ENCODE results near the gene BNC2.

The BNC2 gene

GRCh38 chr9:16591092-16591491 is 279.4 kb downstream of the BNC2 start:
- H3K79me2 ChIP-seq (ENCODE audit: insufficient read depth, low read length) = no peaks in the 10 kb centered on the region
- no peak overlapping the region for H3K4me3 ChIP-seq (ENCODE audit: low read length, poor library complexity, severe bottlenecking)
- no peaks in the 10 kb centered on the region for H4K20me1 ChIP-seq (ENCODE audit: insufficient read depth, low read length, poor library complexity, severe bottlenecking)
- no peak overlapping the region for H3K4me2 ChIP-seq (ENCODE audit: low read depth, low read length, poor library complexity, severe bottlenecking)
- H3K9ac ChIP-seq (ENCODE audit: low read depth, low read length, poor library complexity, severe bottlenecking) = no peak overlapping the region
- no peaks in the 10 kb centered on the region for H3K9me3 ChIP-seq (ENCODE audit: insufficient read depth, low read depth, low read length)
- H3F3A ChIP-seq (ENCODE audit: low read depth) = no peaks in the 10 kb centered on the region
- no peaks in the 10 kb centered on the region for H3K4me1 ChIP-seq (ENCODE audit: insufficient read depth, low read length, poor library complexity, severe bottlenecking)
- H3K36me3 ChIP-seq (ENCODE audit: insufficient read depth, low read length) = no peaks in the 10 kb centered on the region
- H3K9me2 ChIP-seq (replicated peaks; ENCODE audit: low read depth, low read length) = no peaks in the 10 kb centered on the region
- no peak overlapping the region for H2AFZ ChIP-seq (ENCODE audit: low read length)
- TF ChIP-seq EZH2phosphoT487 (IDR thresholded peaks at IDR 0.05; ENCODE audit: borderline replicate concordance) = no peak
- no peak for TF ChIP-seq CTCF (conservative IDR thresholded peaks at IDR 0.05; ENCODE audit: low read length)
- no peaks in the 10 kb centered on the region for H3K27me3 ChIP-seq (ENCODE audit: insufficient read depth, low read length, poor library complexity, severe bottlenecking)

GRCh38 chr9:16585591-16585990 is 284.9 kb downstream of the BNC2 start:
- H3K9ac ChIP-seq (ENCODE audit: low read depth, low read length, poor library complexity, severe bottlenecking) = no peak overlapping the region
- H3K36me3 ChIP-seq (ENCODE audit: insufficient read depth, low read length) = no peaks in the 10 kb centered on the region
- no peaks in the 10 kb centered on the region for H3F3A ChIP-seq (ENCODE audit: low read depth)
- no peaks in the 10 kb centered on the region for H3K4me1 ChIP-seq (ENCODE audit: insufficient read depth, low read length, poor library complexity, severe bottlenecking)
- no peak overlapping the region for H3K4me3 ChIP-seq (ENCODE audit: low read length, poor library complexity, severe bottlenecking)
- H3K9me3 ChIP-seq (ENCODE audit: insufficient read depth, low read depth, low read length) = no peaks in the 10 kb centered on the region
- no peak overlapping the region for H2AFZ ChIP-seq (ENCODE audit: low read length)
- H3K4me2 ChIP-seq (ENCODE audit: low read depth, low read length, poor library complexity, severe bottlenecking) = no peak overlapping the region
- TF ChIP-seq EZH2phosphoT487 (IDR thresholded peaks at IDR 0.05; ENCODE audit: borderline replicate concordance) (no peak), CTCF (conservative IDR thresholded peaks at IDR 0.05; ENCODE audit: low read length) (no peak)
- H3K79me2 ChIP-seq (ENCODE audit: insufficient read depth, low read length) = no peaks in the 10 kb centered on the region
- H3K27me3 ChIP-seq (ENCODE audit: insufficient read depth, low read length, poor library complexity, severe bottlenecking) = no peaks in the 10 kb centered on the region
- H3K9me2 ChIP-seq (replicated peaks; ENCODE audit: low read depth, low read length) = no peaks in the 10 kb centered on the region
- H4K20me1 ChIP-seq (ENCODE audit: insufficient read depth, low read length, poor library complexity, severe bottlenecking) = no peaks in the 10 kb centered on the region

GRCh38 chr9:16579872-16580432 is 290.5 kb downstream of the BNC2 start:
- peaks cover 6% of the 10 kb centered on the region for H3K4me1 ChIP-seq (ENCODE audit: insufficient read depth, low read length, poor library complexity, severe bottlenecking)
- no peaks in the 10 kb centered on the region for H3K36me3 ChIP-seq (ENCODE audit: insufficient read depth, low read length)
- TF ChIP-seq CTCF (conservative IDR thresholded peaks at IDR 0.05; ENCODE audit: low read length) (no peak), EZH2phosphoT487 (IDR thresholded peaks at IDR 0.05; ENCODE audit: borderline replicate concordance) (no peak)

More at GRCh38 chr9:16579872-16580432, 290.5 kb downstream of the BNC2 start:
- Histone ChIP-seq H3K9me3 (ENCODE audit: insufficient read depth, low read depth, low read length) (no peaks in the 10 kb centered on the region), H3K9ac (ENCODE audit: low read depth, low read length, poor library complexity, severe bottlenecking) (no peak overlapping the region), H3K9me2 (replicated peaks; ENCODE audit: low read depth, low read length) (no peaks in the 10 kb centered on the region), H3K4me3 (ENCODE audit: low read length, poor library complexity, severe bottlenecking) (no peak overlapping the region), H3K27me3 (ENCODE audit: insufficient read depth, low read length, poor library complexity, severe bottlenecking) (no peaks in the 10 kb centered on the region), H3K79me2 (ENCODE audit: insufficient read depth, low read length) (no peaks in the 10 kb centered on the region), H2AFZ (ENCODE audit: low read length) (peak overlapping the region; percentile 8; the same call in 1 of the 2 replicates), H4K20me1 (ENCODE audit: insufficient read depth, low read length, poor library complexity, severe bottlenecking) (no peaks in the 10 kb centered on the region), H3F3A (ENCODE audit: low read depth) (no peaks in the 10 kb centered on the region), H3K4me2 (ENCODE audit: low read depth, low read length, poor library complexity, severe bottlenecking) (no peak overlapping the region)

Data from Loucy (cell line).